M059J (cell line): ENCODE measurements around the gene CSHL1. TPM values are rescaled to one million over a fixed set of nuclear protein-coding genes. Genes with fewer than 3 reads are reported as not detected.
A peak's percentile ranks its signal among the peaks of the same experiment; 100 is the strongest.

Experiments used
- DNase-seq: peaks from one replicate; pipeline ENCODE4 v3.0.0-alpha.2; 2012; ENCODE audit warnings: low read depth
- total RNA-seq: library from RNA; depleted of rRNA; stranded (reverse); fragments of >200 nt; shearing (Covaris generic); gene quantifications from 2 replicates; pipeline ENCODE4 v1.2.3, GENCODE V29; 2014; rRNA removed

Gene CSHL1
- total RNA-seq = not detected in 2 replicates

GRCh38 chr17:63911041-63911635 is at the start of gene CSHL1:
CSHL1 (minus strand) TSS chr17:63911258; CDS start chr17:63911196, 62 bp downstream.
- no peak for DNase-seq

- DNase-seq = no peak
Observed at GRCh38 chr17:63960430-63960829, 49.4 kb upstream of the CSHL1 start.

- DNase-seq = no peak
Observed at GRCh38 chr17:63960006-63960405, 48.9 kb upstream of the CSHL1 start.

- DNase-seq = peak; percentile 48
Observed at GRCh38 chr17:63956296-63956920, 45.4 kb upstream of the CSHL1 start.

- no peak for DNase-seq
Observed at GRCh38 chr17:63955791-63956190, 44.7 kb upstream of the CSHL1 start.

- no peak for DNase-seq
Observed at GRCh38 chr17:63955232-63955631, 44.2 kb upstream of the CSHL1 start.

- no peak for DNase-seq
Observed at GRCh38 chr17:63954402-63955063, 43.5 kb upstream of the CSHL1 start.

- peak; percentile 16 for DNase-seq
Observed at GRCh38 chr17:63950940-63951907, 40.2 kb upstream of the CSHL1 start.

GRCh38 chr17:63949576-63950250 is 38.7 kb upstream of the CSHL1 start:
- DNase-seq = no peak

GRCh38 chr17:63948521-63948920 is 37.5 kb upstream of the CSHL1 start:
- no peak for DNase-seq

GRCh38 chr17:63947711-63948330 is 36.8 kb upstream of the CSHL1 start:
- DNase-seq = no peak

GRCh38 chr17:63946440-63947363 is 35.6 kb upstream of the CSHL1 start:
- peak; percentile 15 for DNase-seq

GRCh38 chr17:63945784-63946439 is 34.9 kb upstream of the CSHL1 start:
- DNase-seq = no peak

- DNase-seq = no peak
Observed at GRCh38 chr17:63944736-63945499, 33.9 kb upstream of the CSHL1 start.

GRCh38 chr17:63943745-63944144 is 32.7 kb upstream of the CSHL1 start:
- DNase-seq = no peak

- DNase-seq = no peak
Observed at GRCh38 chr17:63942309-63942985, 31.4 kb upstream of the CSHL1 start.

- DNase-seq = no peak
Observed at GRCh38 chr17:63941751-63942150, 30.7 kb upstream of the CSHL1 start.

GRCh38 chr17:63941162-63941561 is 30.1 kb upstream of the CSHL1 start:
- no peak for DNase-seq
